ENCODE data around the gene COL1A1. TPM values are rescaled to one million over a fixed set of nuclear protein-coding genes. Genes with fewer than 3 reads are reported as not detected.

COL1A1 gene
- total RNA-seq, 1 experiment from 2014 or later: 104 TPM

GRCh38 chr17:50222922-50223321 is 21.5 kb upstream of the COL1A1 start:
- H3K9ac ChIP-seq (ENCODE audit: extremely low read depth, insufficient read length, low read length): no peak overlapping the region
- H4K8ac ChIP-seq (replicated peaks; ENCODE audit: insufficient read length, low read depth, low read length): no peak overlapping the region
- no peak overlapping the region for H3K27ac ChIP-seq (ENCODE audit: insufficient read length, low read depth, low read length)
- TF ChIP-seq CTCF (conservative IDR thresholded peaks at IDR 0.05): no peak
- no peak overlapping the region for H3K56ac ChIP-seq (ENCODE audit: insufficient read length, low read depth, low read length)
- no peak overlapping the region for H3K23ac ChIP-seq (ENCODE audit: insufficient read length, low read depth, low read length)
- H3K9me3 ChIP-seq (ENCODE audit: control insufficient read depth, low read depth, low read length): peaks cover 8% of the 10 kb centered on the region
- no peaks in the 10 kb centered on the region for H3K27me3 ChIP-seq (ENCODE audit: insufficient read depth, low read length)
- no peak overlapping the region for H4K5ac ChIP-seq (ENCODE audit: insufficient read length, low read depth, low read length)
- H3K4ac ChIP-seq (ENCODE audit: low read depth, low read length): no peak overlapping the region
- no peaks in the 10 kb centered on the region for H3K23me2 ChIP-seq (ENCODE audit: insufficient read length, low read depth, low read length, poor library complexity, severe bottlenecking)
- no peak overlapping the region for H2BK20ac ChIP-seq (ENCODE audit: low read depth, low read length, poor library complexity, severe bottlenecking)
- peaks cover 8 to 19% (median 13%) of the 10 kb centered on the region in 3 experiments; a peak in 6 of 7 replicates for H3K36me3 Mint-ChIP-seq (ENCODE audit: insufficient read depth in 1 of 3, low read depth in 3 of 3)
- no CpG with 5 or more reads among the region's 6 CpGs for WGBS (ENCODE audit: extremely low coverage, insufficient read length, low lambda C conversion rate)
- no peak overlapping the region for H4K91ac ChIP-seq (ENCODE audit: insufficient read length, low read depth, low read length)
- no peaks in the 10 kb centered on the region for H4K20me1 ChIP-seq (ENCODE audit: control insufficient read depth, insufficient read depth, insufficient read length)
- no peak overlapping the region for H3K4me3 Mint-ChIP-seq
- H3K14ac ChIP-seq (ENCODE audit: insufficient read depth, low read length): no peak overlapping the region
- H3K27me3 Mint-ChIP-seq (ENCODE audit: low read depth): peaks cover 10% of the 10 kb centered on the region
- H3K18ac ChIP-seq (ENCODE audit: insufficient read length, low read depth, low read length): no peak overlapping the region
- no peak overlapping the region for H2BK5ac ChIP-seq (ENCODE audit: insufficient read length, low read length)
- no peak overlapping the region for H2BK120ac ChIP-seq (ENCODE audit: low read depth, low read length, poor library complexity, severe bottlenecking)
- H3K27ac Mint-ChIP-seq: no peak overlapping the region
- H2BK15ac ChIP-seq (ENCODE audit: low read depth, low read length): no peak overlapping the region
- peaks cover 28 to 30% of the 10 kb centered on the region in 2 experiments for H3K9me3 Mint-ChIP-seq
- H2BK12ac ChIP-seq (ENCODE audit: insufficient read length, low read depth, low read length): no peak overlapping the region
- H3T11ph ChIP-seq (ENCODE audit: low read length): no peak overlapping the region
- no peak overlapping the region for H2AFZ ChIP-seq (ENCODE audit: low read length)
- no peaks in the 10 kb centered on the region for H3K4me1 ChIP-seq (ENCODE audit: insufficient read depth, low read length)
- DNase-seq: no peak
- H3K79me2 ChIP-seq (ENCODE audit: insufficient read depth, low read length): no peaks in the 10 kb centered on the region
- peaks cover 26 to 32% of the 10 kb centered on the region in 2 experiments for H3K4me1 Mint-ChIP-seq
- no peak overlapping the region for H2AK5ac ChIP-seq (ENCODE audit: insufficient read length, low read length)
- H3K4me2 ChIP-seq (ENCODE audit: insufficient read depth, insufficient read length, low read length): no peak overlapping the region
- no peaks in the 10 kb centered on the region for H3K79me1 ChIP-seq (ENCODE audit: insufficient read depth, low read depth, low read length, poor library complexity, severe bottlenecking)

All from H9 (cell line).